Mesendoderm (in vitro differentiated cells): ENCODE results near the gene C10orf105.

Source experiments
- DNase-seq: peaks from one replicate; pipeline ENCODE4 v3.0.0; 2013
- H2AK5ac ChIP-seq: 2 replicates; pipeline ENCODE4 v1.6.1; 2013; ENCODE audit warnings: low read length, inconsistent platforms
- H2BK120ac ChIP-seq: 2 replicates; pipeline ENCODE4 v1.6.1; 2013; ENCODE audit warnings: low read depth, mild to moderate bottlenecking, low read length, moderate library complexity, mixed read lengths
- H2BK15ac ChIP-seq: replicated peaks from 2 replicates; pipeline ENCODE4 v1.6.1; 2013; ENCODE audit warnings: low read depth, mild to moderate bottlenecking, moderate library complexity
- H2BK5ac ChIP-seq: 2 replicates; pipeline ENCODE4 v1.6.1; 2013; ENCODE audit warnings: low read length, inconsistent platforms
- H3K18ac ChIP-seq: 2 replicates; pipeline ENCODE4 v1.6.1; 2013; ENCODE audit warnings: mild to moderate bottlenecking, low read length, mixed read lengths
- H3K23ac ChIP-seq: one replicate; pipeline ENCODE4 v1.6.1; 2013; ENCODE audit warnings: low read length
- H3K27ac ChIP-seq: 2 replicates; pipeline ENCODE4 v1.5.1; 2013; ENCODE audit warnings: low read depth, mild to moderate bottlenecking, inconsistent platforms, low read length, moderate library complexity
- H3K27me3 ChIP-seq: 2 replicates; pipeline ENCODE4 v1.6.1; 2013; ENCODE audit warnings: low read length, control low read depth, mild to moderate bottlenecking, inconsistent platforms; ENCODE audit not compliant: insufficient read depth, poor library complexity
- H3K36me3 ChIP-seq: 2 replicates; pipeline ENCODE4 v1.6.1; 2013; ENCODE audit warnings: low read length, inconsistent platforms; ENCODE audit not compliant: control insufficient read depth, insufficient read depth
- H3K4ac ChIP-seq: one replicate; pipeline ENCODE4 v1.6.1; 2013; ENCODE audit warnings: low read depth, mild to moderate bottlenecking, low read length, moderate library complexity
- H3K4me1 ChIP-seq: 2 replicates; pipeline ENCODE4 v1.6.1; 2013; ENCODE audit warnings: low read depth, low read length, inconsistent platforms; ENCODE audit not compliant: control insufficient read depth
- H3K4me2 ChIP-seq: 2 replicates; pipeline ENCODE4 v1.6.1; 2013; ENCODE audit warnings: low read length
- H3K4me3 ChIP-seq: 2 replicates; pipeline ENCODE4 v1.5.1; 2013; ENCODE audit warnings: mild to moderate bottlenecking, low read length
- H3K56ac ChIP-seq: one replicate; pipeline ENCODE4 v1.6.1; 2013; ENCODE audit warnings: low read length
- H3K79me1 ChIP-seq: 2 replicates; pipeline ENCODE4 v1.6.1; 2013; ENCODE audit warnings: low read length, inconsistent platforms
- H3K79me2 ChIP-seq: 2 replicates; pipeline ENCODE4 v1.6.1; 2013; ENCODE audit warnings: mild to moderate bottlenecking, low read length; ENCODE audit not compliant: control insufficient read depth, insufficient read depth
- H3K9ac ChIP-seq: 2 replicates; pipeline ENCODE4 v1.6.1; 2013; ENCODE audit warnings: low read length, inconsistent platforms
- H4K5ac ChIP-seq: one replicate; pipeline ENCODE4 v1.6.1; 2013; ENCODE audit warnings: low read length
- H4K8ac ChIP-seq: one replicate; pipeline ENCODE4 v1.6.1; 2013; ENCODE audit warnings: low read depth, mild to moderate bottlenecking, control low read depth, low read length, moderate library complexity
- WGBS: extraction: QIAGEN DNeasy Blood & Tissue Kit; methylation state at CpG from one replicate; pipeline ENCODE4 v1.1.7; 2013; ENCODE audit warnings: low lambda C conversion rate, missing lambda C conversion rate; ENCODE audit not compliant: insufficient coverage; ENCODE audit errors: extremely low coverage; 5-methylcytosine and 5-hydroxymethylcytosine counted together

C10orf105 gene

GRCh38 chr10:71690094-71690720 is 29.4 kb downstream of the C10orf105 start:
- Histone ChIP-seq H3K4me2 (no peak overlapping the region), H3K27me3 (no peaks in the 10 kb centered on the region), H3K36me3 (no peaks in the 10 kb centered on the region), H4K5ac (no peak overlapping the region), H3K4me3 (no peak overlapping the region), H3K27ac (no peak overlapping the region), H2AK5ac (no peak overlapping the region), H3K18ac (no peak overlapping the region), H3K79me1 (no peaks in the 10 kb centered on the region), H3K56ac (no peak overlapping the region), H3K4ac (no peak overlapping the region), H2BK120ac (no peak overlapping the region), H2BK15ac (no peak overlapping the region), H2BK5ac (no peak overlapping the region), H4K8ac (no peak overlapping the region), H3K4me1 (no peaks in the 10 kb centered on the region), H3K23ac (no peak overlapping the region), H3K9ac (no peak overlapping the region), H3K79me2 (no peaks in the 10 kb centered on the region)
- no peak for DNase-seq
- no CpG with 5 or more reads among the region's 13 CpGs for WGBS

DNA sequence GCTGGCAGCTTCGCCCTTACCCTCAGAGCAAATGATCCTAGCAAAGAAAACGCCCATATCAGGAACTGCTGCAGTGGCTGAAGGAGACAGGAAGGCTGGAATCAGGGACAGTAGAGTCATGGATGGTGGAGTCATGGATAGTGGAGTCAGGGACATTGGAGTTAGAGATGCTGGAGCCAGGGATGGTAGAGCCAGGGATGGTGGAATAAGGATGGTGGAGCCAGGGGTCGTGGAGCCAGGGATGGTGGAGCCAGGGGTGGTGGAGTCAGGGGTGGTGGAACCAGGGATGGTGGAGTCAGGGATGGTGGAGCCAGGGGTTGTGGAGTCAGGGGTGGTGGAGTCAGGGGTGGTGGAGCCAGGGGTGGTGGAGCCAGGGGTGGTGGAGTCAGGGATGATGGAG is 31.3 kb downstream of the C10orf105 start:
- Histone ChIP-seq H3K79me2 (no peaks in the 10 kb centered on the region), H3K4me3 (no peak overlapping the region), H3K4me2 (no peak overlapping the region), H4K8ac (no peak overlapping the region), H3K23ac (no peak overlapping the region), H3K27me3 (no peaks in the 10 kb centered on the region), H3K27ac (no peak overlapping the region), H2BK120ac (no peak overlapping the region), H4K5ac (no peak overlapping the region), H2AK5ac (no peak overlapping the region), H2BK15ac (no peak overlapping the region), H3K4me1 (no peaks in the 10 kb centered on the region), H3K4ac (no peak overlapping the region), H3K9ac (no peak overlapping the region), H3K79me1 (no peaks in the 10 kb centered on the region), H3K36me3 (no peaks in the 10 kb centered on the region), H3K18ac (no peak overlapping the region), H2BK5ac (no peak overlapping the region), H3K56ac (no peak overlapping the region)
- WGBS: no CpG with 5 or more reads among the region's 3 CpGs
- DNase-seq: no peak

DNA sequence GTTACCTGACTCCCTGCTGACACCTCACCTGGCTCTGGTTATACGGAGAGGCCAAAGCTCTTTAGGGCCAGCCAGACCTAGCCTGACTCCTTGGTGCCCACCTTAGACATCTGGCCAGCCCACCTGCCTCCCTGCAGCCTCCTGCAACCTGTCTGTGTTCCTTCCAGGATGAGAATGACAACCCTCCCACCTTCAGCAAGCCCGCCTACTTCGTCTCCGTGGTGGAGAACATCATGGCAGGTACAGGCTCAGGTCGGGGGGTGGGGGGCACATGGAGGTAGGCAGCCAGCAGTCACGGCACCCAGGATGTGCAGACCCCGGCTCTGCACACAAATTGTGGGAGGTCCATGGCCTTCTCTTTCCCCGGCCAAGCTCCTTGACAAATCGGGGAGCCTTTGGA is 32.1 kb downstream of the C10orf105 start:
- Histone ChIP-seq H3K79me1 (no peaks in the 10 kb centered on the region), H2BK5ac (no peak overlapping the region)

GRCh38 chr10:71687077-71687476 is 32.5 kb downstream of the C10orf105 start:
- H4K5ac ChIP-seq: no peak overlapping the region
- no peaks in the 10 kb centered on the region for H3K79me2 ChIP-seq
- H3K4me3 ChIP-seq: no peak overlapping the region
- no peak overlapping the region for H4K8ac ChIP-seq
- no peak overlapping the region for H3K27ac ChIP-seq
- H2BK120ac ChIP-seq: no peak overlapping the region
- H3K4me1 ChIP-seq: no peaks in the 10 kb centered on the region
- no peak overlapping the region for H3K4ac ChIP-seq
- H2AK5ac ChIP-seq: no peak overlapping the region
- H2BK5ac ChIP-seq: no peak overlapping the region
- no peaks in the 10 kb centered on the region for H3K79me1 ChIP-seq
- H3K27me3 ChIP-seq: no peaks in the 10 kb centered on the region
- H3K23ac ChIP-seq: no peak overlapping the region
- H3K36me3 ChIP-seq: no peaks in the 10 kb centered on the region
- no peak overlapping the region for H3K9ac ChIP-seq
- no CpG with 5 or more reads among the region's 5 CpGs for WGBS
- H3K4me2 ChIP-seq: no peak overlapping the region
- no peak for DNase-seq
- no peak overlapping the region for H2BK15ac ChIP-seq
- no peak overlapping the region for H3K18ac ChIP-seq
- H3K56ac ChIP-seq: no peak overlapping the region

More for the DNA sequence above, 32.1 kb downstream of the C10orf105 start:
- Histone ChIP-seq H2AK5ac (no peak overlapping the region), H2BK120ac (no peak overlapping the region), H3K23ac (no peak overlapping the region), H3K9ac (no peak overlapping the region), H3K27me3 (no peaks in the 10 kb centered on the region), H3K4me2 (no peak overlapping the region), H2BK15ac (no peak overlapping the region), H3K56ac (no peak overlapping the region), H3K4me1 (no peaks in the 10 kb centered on the region), H3K27ac (no peak overlapping the region), H3K79me2 (no peaks in the 10 kb centered on the region), H4K8ac (no peak overlapping the region), H3K36me3 (no peaks in the 10 kb centered on the region), H3K18ac (no peak overlapping the region), H3K4ac (no peak overlapping the region), H3K4me3 (no peak overlapping the region), H4K5ac (no peak overlapping the region)
- WGBS: no CpG with 5 or more reads among the region's 9 CpGs
- DNase-seq: no peak

DNA sequence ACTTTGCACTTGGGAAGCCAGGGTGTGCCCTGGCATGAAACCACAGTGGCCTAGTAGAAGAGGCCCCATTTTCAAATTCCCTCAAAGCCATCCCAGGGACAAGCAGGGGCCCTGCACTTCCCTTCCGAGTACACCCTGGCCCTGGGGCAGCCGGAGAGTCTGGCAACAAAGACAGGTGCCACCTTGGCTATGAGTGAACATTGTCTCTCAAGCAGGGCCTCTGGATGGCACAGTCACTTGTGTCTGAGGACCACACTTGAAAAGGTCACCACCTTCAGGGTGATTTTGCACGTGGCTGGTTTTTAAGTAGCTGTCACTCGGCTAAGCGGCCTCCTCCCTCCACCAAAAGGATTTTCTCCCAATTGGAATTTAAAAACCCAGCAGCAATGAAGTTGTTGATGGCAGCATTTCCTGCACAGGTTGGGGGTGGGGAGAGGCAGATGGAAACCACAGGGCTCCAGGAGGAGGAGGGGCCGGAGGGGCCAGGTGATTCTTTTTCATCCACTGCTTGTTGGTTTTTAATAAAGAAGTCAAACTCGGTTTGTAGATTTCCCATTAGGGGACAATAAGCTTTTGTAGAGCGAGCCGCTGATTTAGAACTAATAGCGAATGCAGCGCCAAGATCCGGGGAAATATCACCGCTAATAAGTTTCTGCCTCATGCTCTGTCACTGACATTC is 33.9 kb downstream of the C10orf105 start:
- H4K8ac ChIP-seq: no peak overlapping the region
- H3K4ac ChIP-seq: no peak overlapping the region
- H2BK15ac ChIP-seq: no peak overlapping the region
- no peak overlapping the region for H3K23ac ChIP-seq
- H3K4me1 ChIP-seq: no peaks in the 10 kb centered on the region
- no peak overlapping the region for H2BK120ac ChIP-seq
- H4K5ac ChIP-seq: no peak overlapping the region
- H3K79me2 ChIP-seq: no peaks in the 10 kb centered on the region
- no peak overlapping the region for H3K4me3 ChIP-seq
- no peak overlapping the region for H3K56ac ChIP-seq
- WGBS: no CpG with 5 or more reads among the region's 13 CpGs
- DNase-seq: no peak
- H3K27ac ChIP-seq: no peak overlapping the region
- H3K36me3 ChIP-seq: no peaks in the 10 kb centered on the region
- H3K18ac ChIP-seq: no peak overlapping the region
- H3K79me1 ChIP-seq: no peaks in the 10 kb centered on the region
- no peak overlapping the region for H3K9ac ChIP-seq
- H2BK5ac ChIP-seq: no peak overlapping the region
- no peaks in the 10 kb centered on the region for H3K27me3 ChIP-seq
- no peak overlapping the region for H2AK5ac ChIP-seq
- H3K4me2 ChIP-seq: no peak overlapping the region
